Liver (tissue), 9 donors: ENCODE results near the gene AGAP5. TPM values are rescaled to one million over a fixed set of nuclear protein-coding genes. Genes with fewer than 3 reads are reported as not detected.
A peak's percentile ranks its signal among the peaks of the same experiment; 100 is the strongest.

Source experiments
- DNase-seq: peaks from one replicate; pipeline ENCODE4 v3.0.0-alpha.2; 2017; ENCODE audit warnings: low spot score
- H3K27ac ChIP-seq, 2 donors: one replicate each; pipeline ENCODE4 v1.7.0; 2013; ENCODE audit warnings: inconsistent platforms in 2 of 2, low read length in 2 of 2, control low read depth in 1 of 2, low read depth in 1 of 2, mild to moderate bottlenecking in 1 of 2
- H3K27me3 ChIP-seq, 4 donors: one replicate each; pipeline versions ENCODE4 v1.6.1 to v1.7.0; 2013; ENCODE audit warnings: low read length in 3 of 4, inconsistent platforms in 1 of 4, mild to moderate bottlenecking in 1 of 4, moderate library complexity in 1 of 4; ENCODE audit not compliant: control insufficient read depth in 4 of 4, insufficient read depth in 4 of 4
- H3K36me3 ChIP-seq, 4 donors: one replicate each; pipeline versions ENCODE4 v1.6.1 to v1.7.0; 2013; ENCODE audit warnings: low read length in 3 of 4, mild to moderate bottlenecking in 3 of 4, low read depth in 1 of 4, moderate library complexity in 1 of 4; ENCODE audit not compliant: control insufficient read depth in 4 of 4, insufficient read depth in 3 of 4
- H3K4me1 ChIP-seq, 4 donors: one replicate each; pipeline versions ENCODE4 v1.6.1 to v1.7.0; 2013; ENCODE audit warnings: low read length in 3 of 4, mild to moderate bottlenecking in 3 of 4, moderate library complexity in 1 of 4; ENCODE audit not compliant: control insufficient read depth in 4 of 4, insufficient read depth in 4 of 4
- H3K4me3 ChIP-seq, 3 donors: one replicate each; pipeline versions ENCODE4 v1.6.1 to v1.7.0; 2013; ENCODE audit warnings: low read length in 3 of 3, control low read depth in 1 of 3, low read depth in 1 of 3, mild to moderate bottlenecking in 1 of 3
- H3K9ac ChIP-seq, 2 donors: one replicate each; pipeline ENCODE4 v1.7.0; 2013; ENCODE audit warnings: low read length in 2 of 2, mild to moderate bottlenecking in 2 of 2, moderate library complexity in 2 of 2, control low read depth in 1 of 2, low read depth in 1 of 2
- H3K9me3 ChIP-seq, 4 donors: one replicate each; pipeline versions ENCODE4 v1.6.1 to v1.7.0; 2013; ENCODE audit warnings: low read length in 3 of 4; ENCODE audit not compliant: control insufficient read depth in 4 of 4
- ATF3 ChIP-seq: IDR thresholded peaks from 2 replicates; pipeline ENCODE4 v1.6.1; 2016; ENCODE audit warnings: antibody characterized with exemption
- EGR1 ChIP-seq, 2 donors: IDR thresholded peaks; 2 replicates each; pipeline ENCODE4 v1.6.1; 2016 to 2018; ENCODE audit warnings: antibody characterized with exemption in 2 of 2, low read depth in 2 of 2
- FOXA1 ChIP-seq: IDR thresholded peaks from 2 replicates; pipeline ENCODE4 v1.6.1; 2016; ENCODE audit warnings: antibody characterized with exemption
- FOXA2 ChIP-seq: IDR thresholded peaks from 2 replicates; pipeline ENCODE4 v1.6.1; 2016; ENCODE audit warnings: antibody characterized with exemption
- GABPA ChIP-seq, 2 donors: IDR thresholded peaks in 1 of 2; conservative IDR thresholded peaks in 1 of 2; 2 replicates each; pipeline ENCODE4 v1.6.1; 2016; ENCODE audit warnings: antibody characterized with exemption in 2 of 2, mild to moderate bottlenecking in 1 of 2, moderate library complexity in 1 of 2
- HNF4A ChIP-seq, 2 donors: conservative IDR thresholded peaks; 2 replicates each; pipeline ENCODE4 v1.6.1; 2016; ENCODE audit warnings: antibody characterized with exemption in 2 of 2, mild to moderate bottlenecking in 2 of 2
- HNF4G ChIP-seq: IDR thresholded peaks from 2 replicates; pipeline ENCODE4 v1.6.1; 2016; ENCODE audit warnings: antibody characterized with exemption
- JUND ChIP-seq, 2 donors: IDR thresholded peaks; 2 replicates each; pipeline ENCODE4 v1.6.1; 2016; ENCODE audit warnings: antibody characterized with exemption in 2 of 2
- MAX ChIP-seq: IDR thresholded peaks from 2 replicates; pipeline ENCODE4 v1.6.1; 2016; ENCODE audit warnings: antibody characterized with exemption
- NR2F2 ChIP-seq: IDR thresholded peaks from 2 replicates; pipeline ENCODE4 v1.6.1; 2016; ENCODE audit warnings: antibody characterized with exemption
- RAD21 ChIP-seq, 2 donors: IDR thresholded peaks; 2 replicates each; pipeline ENCODE4 v1.6.1; 2016; ENCODE audit warnings: antibody characterized with exemption in 2 of 2, mild to moderate bottlenecking in 2 of 2
- RXRA ChIP-seq, 2 donors: IDR thresholded peaks; 2 replicates each; pipeline ENCODE4 v1.6.1; 2017 to 2018; ENCODE audit warnings: antibody characterized with exemption in 2 of 2, mild to moderate bottlenecking in 1 of 2
- SP1 ChIP-seq: IDR thresholded peaks from 2 replicates; pipeline ENCODE4 v1.6.1; 2018; ENCODE audit warnings: antibody characterized with exemption, mild to moderate bottlenecking
- TAF1 ChIP-seq: conservative IDR thresholded peaks from 2 replicates; pipeline ENCODE4 v1.6.1; 2016; ENCODE audit warnings: antibody characterized with exemption, mild to moderate bottlenecking
- YY1 ChIP-seq: IDR thresholded peaks from 2 replicates; pipeline ENCODE4 v1.6.1; 2016; ENCODE audit warnings: antibody characterized with exemption, mild to moderate bottlenecking
- ZBTB33 ChIP-seq: IDR thresholded peaks from 2 replicates; pipeline ENCODE4 v1.6.1; 2016; ENCODE audit warnings: antibody characterized with exemption
- WGBS: extraction: QIAGEN DNeasy Blood & Tissue Kit; methylation state at CpG from one replicate; pipeline ENCODE4 v1.1.7; 2013; 5-methylcytosine and 5-hydroxymethylcytosine counted together
- polyA plus RNA-seq, 2 donors: library from polyadenylated mRNA; stranded (reverse) in 1 of 2; unstranded in 1 of 2; fragments of 200-250 nt in 1 of 2; fragments of >200 nt in 1 of 2; fragmentation: Nextera tagmentation in 1 of 2; extraction: Ambion mirVana in 1 of 2; gene quantifications; one replicate each; pipeline versions ENCODE4 v1.2.1 to v1.2.3, GENCODE V29; 2013 to 2015
- total RNA-seq, 2 donors: library from RNA; depleted of rRNA; stranded (reverse); fragments of >200 nt; gene quantifications; one replicate each; pipeline ENCODE4 v1.2.3, GENCODE V29; 2014
- TF ChIP-seq, protein P1 (sequence below): IDR thresholded peaks from 2 replicates; pipeline ENCODE4 v1.6.1; 2016; ENCODE audit warnings: antibody characterized with exemption, mild to moderate bottlenecking
- TF ChIP-seq, protein P2 (sequence below): fragments of 150-350 bp; IDR thresholded peaks from 2 replicates; pipeline ENCODE4 v1.5.1; 2017; ENCODE audit warnings: improper control_type of control experiment, low read depth, low read length; ENCODE audit not compliant: missing input control
- donor health status: healthy.
- donor health status: healthy.
- donor health status: healthy.
- donor health status: healthy.
- donor health status: healthy.

AGAP5 gene
- total and polyA plus RNA-seq, 4 donors, result 1.4 to 9.1 (median 2.5) TPM

DNA sequence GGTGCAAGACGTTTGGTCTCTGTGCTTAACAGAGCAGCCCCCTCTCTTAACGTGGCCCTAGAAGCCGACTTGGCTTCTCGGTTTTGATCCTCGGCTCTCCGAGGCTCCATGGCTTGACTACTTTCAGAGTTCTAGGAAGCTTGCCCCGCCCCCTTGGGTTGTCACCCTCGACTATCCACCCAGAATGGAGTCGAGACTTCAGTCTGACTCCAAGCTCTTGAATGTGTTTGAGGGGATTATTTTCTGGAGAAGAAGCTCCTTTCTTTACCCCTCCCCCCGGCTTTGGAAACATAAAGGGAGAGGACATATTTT, 46.7 kb upstream of the AGAP5 start:
- peaks cover 7 to 29% (median 19%) of the 10 kb centered on the region in 4 donors for H3K4me1 ChIP-seq
- peak overlapping the region; percentile 90 to 98 (median 98) for H3K4me3 ChIP-seq
- peak; percentile 73 for DNase-seq

GRCh38 chr10:73743905-73744663, 46.2 kb upstream of the AGAP5 start, which contains the start of gene SEC24C:
Gene SEC24C (plus strand): TSS chr10:73744372. CDS start chr10:73746833, 2,461 bp downstream.
- Histone ChIP-seq H3K9me3 (no peaks in the 10 kb centered on the region), H3K4me1 (peaks cover 5 to 26% (median 17%) of the 10 kb centered on the region in 4 donors), H3K36me3 (peaks cover 2 to 12% (median 10%) of the 10 kb centered on the region in 4 donors), H3K9ac (peak within 1 kb of the TSS; percentile 98 to 99), H3K27ac (peak within 1 kb of the TSS; percentile 94 to 99), H3K4me3 (peak within 1 kb of the TSS; percentile 90 to 98 (median 98)), H3K27me3 (no peaks in the 10 kb centered on the region)
- WGBS, result under 1% methylated on average over 36 of the region's 36 CpGs
- DNase-seq, result peak; percentile 96
- peak in 1 of 2 donors; percentile 19 for TF ChIP-seq RAD21 (IDR thresholded peaks at IDR 0.05)
- peak; percentile 90 for TF ChIP-seq TAF1
- TF ChIP-seq, protein P1, sequence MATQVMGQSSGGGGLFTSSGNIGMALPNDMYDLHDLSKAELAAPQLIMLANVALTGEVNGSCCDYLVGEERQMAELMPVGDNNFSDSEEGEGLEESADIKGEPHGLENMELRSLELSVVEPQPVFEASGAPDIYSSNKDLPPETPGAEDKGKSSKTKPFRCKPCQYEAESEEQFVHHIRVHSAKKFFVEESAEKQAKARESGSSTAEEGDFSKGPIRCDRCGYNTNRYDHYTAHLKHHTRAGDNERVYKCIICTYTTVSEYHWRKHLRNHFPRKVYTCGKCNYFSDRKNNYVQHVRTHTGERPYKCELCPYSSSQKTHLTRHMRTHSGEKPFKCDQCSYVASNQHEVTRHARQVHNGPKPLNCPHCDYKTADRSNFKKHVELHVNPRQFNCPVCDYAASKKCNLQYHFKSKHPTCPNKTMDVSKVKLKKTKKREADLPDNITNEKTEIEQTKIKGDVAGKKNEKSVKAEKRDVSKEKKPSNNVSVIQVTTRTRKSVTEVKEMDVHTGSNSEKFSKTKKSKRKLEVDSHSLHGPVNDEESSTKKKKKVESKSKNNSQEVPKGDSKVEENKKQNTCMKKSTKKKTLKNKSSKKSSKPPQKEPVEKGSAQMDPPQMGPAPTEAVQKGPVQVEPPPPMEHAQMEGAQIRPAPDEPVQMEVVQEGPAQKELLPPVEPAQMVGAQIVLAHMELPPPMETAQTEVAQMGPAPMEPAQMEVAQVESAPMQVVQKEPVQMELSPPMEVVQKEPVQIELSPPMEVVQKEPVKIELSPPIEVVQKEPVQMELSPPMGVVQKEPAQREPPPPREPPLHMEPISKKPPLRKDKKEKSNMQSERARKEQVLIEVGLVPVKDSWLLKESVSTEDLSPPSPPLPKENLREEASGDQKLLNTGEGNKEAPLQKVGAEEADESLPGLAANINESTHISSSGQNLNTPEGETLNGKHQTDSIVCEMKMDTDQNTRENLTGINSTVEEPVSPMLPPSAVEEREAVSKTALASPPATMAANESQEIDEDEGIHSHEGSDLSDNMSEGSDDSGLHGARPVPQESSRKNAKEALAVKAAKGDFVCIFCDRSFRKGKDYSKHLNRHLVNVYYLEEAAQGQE, result peak; percentile 84
- peak; percentile 24 to 75 for TF ChIP-seq JUND (IDR thresholded peaks at IDR 0.05)
- no peak for TF ChIP-seq FOXA1
- TF ChIP-seq, protein P2, sequence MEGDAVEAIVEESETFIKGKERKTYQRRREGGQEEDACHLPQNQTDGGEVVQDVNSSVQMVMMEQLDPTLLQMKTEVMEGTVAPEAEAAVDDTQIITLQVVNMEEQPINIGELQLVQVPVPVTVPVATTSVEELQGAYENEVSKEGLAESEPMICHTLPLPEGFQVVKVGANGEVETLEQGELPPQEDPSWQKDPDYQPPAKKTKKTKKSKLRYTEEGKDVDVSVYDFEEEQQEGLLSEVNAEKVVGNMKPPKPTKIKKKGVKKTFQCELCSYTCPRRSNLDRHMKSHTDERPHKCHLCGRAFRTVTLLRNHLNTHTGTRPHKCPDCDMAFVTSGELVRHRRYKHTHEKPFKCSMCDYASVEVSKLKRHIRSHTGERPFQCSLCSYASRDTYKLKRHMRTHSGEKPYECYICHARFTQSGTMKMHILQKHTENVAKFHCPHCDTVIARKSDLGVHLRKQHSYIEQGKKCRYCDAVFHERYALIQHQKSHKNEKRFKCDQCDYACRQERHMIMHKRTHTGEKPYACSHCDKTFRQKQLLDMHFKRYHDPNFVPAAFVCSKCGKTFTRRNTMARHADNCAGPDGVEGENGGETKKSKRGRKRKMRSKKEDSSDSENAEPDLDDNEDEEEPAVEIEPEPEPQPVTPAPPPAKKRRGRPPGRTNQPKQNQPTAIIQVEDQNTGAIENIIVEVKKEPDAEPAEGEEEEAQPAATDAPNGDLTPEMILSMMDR, result no peak
- TF ChIP-seq FOXA2, result peak; percentile 11
- TF ChIP-seq RXRA (IDR thresholded peaks at IDR 0.05), result peak; percentile 63 to 75
- peak; percentile 54 for TF ChIP-seq MAX
- peak; percentile 15 for TF ChIP-seq ATF3
- peak; percentile 12 to 48 for TF ChIP-seq EGR1 (IDR thresholded peaks at IDR 0.05; ENCODE audit: low read depth in 2 of 2)

More for the DNA sequence above, 46.7 kb upstream of the AGAP5 start:
- Histone ChIP-seq H3K36me3 (peaks cover 6 to 14% (median 11%) of the 10 kb centered on the region in 4 donors), H3K9me3 (no peaks in the 10 kb centered on the region), H3K9ac (peak overlapping the region; percentile 85 to 98), H3K27ac (peak overlapping the region; percentile 94 to 99), H3K27me3 (no peaks in the 10 kb centered on the region)
- WGBS, result under 1% methylated on average over 10 of the region's 10 CpGs
- TF ChIP-seq JUND (IDR thresholded peaks at IDR 0.05) (no peak), GABPA (IDR thresholded peaks at IDR 0.05 in 1 of 2, conservative IDR thresholded peaks at IDR 0.05 in 1 of 2) (no peak), TAF1 (no peak), RXRA (IDR thresholded peaks at IDR 0.05) (no peak), FOXA1 (no peak), RAD21 (IDR thresholded peaks at IDR 0.05) (no peak), FOXA2 (no peak), HNF4A (conservative IDR thresholded peaks at IDR 0.05) (no peak), HNF4G (no peak), NR2F2 (no peak), YY1 (no peak), ATF3 (no peak), SP1 (no peak), ZBTB33 (no peak)
- TF ChIP-seq, protein P2, result no peak
